Umbilical cord (tissue), 2 donors: Measurements from ENCODE around the gene LKAAEAR1. TPM values are rescaled to one million over a fixed set of nuclear protein-coding genes. Genes with fewer than 3 reads are reported as not detected.

Source experiments
- DNase-seq: peaks from one replicate; pipeline ENCODE4 v3.0.0-alpha.2; 2015; ENCODE audit warnings: low spot score
- total RNA-seq: library from RNA; depleted of rRNA; stranded (reverse); fragments of >200 nt; gene quantifications from one replicate; pipeline ENCODE4 v1.2.3, GENCODE V29; 2014; ENCODE audit warnings: low replicate concordance; ENCODE audit not compliant: insufficient read depth

LKAAEAR1 gene
- total RNA-seq, 1 donor from 2014 or later: 3.4 TPM

- DNase-seq: no peak
Observed at GRCh38 chr20:64051561-64052325, 32.5 kb downstream of the LKAAEAR1 start.

GRCh38 chr20:64051033-64051452 lies 33.2 kb downstream of the LKAAEAR1 start:
- DNase-seq: no peak

GRCh38 chr20:64050261-64051032 lies 33.8 kb downstream of the LKAAEAR1 start:
- no peak for DNase-seq

- DNase-seq: no peak
Observed at GRCh38 chr20:64049878-64050260, 34.3 kb downstream of the LKAAEAR1 start.

GRCh38 chr20:64049060-64049877 lies 34.9 kb downstream of the LKAAEAR1 start, which contains the start of gene SOX18:
Gene SOX18 (minus strand): TSS chr20:64049639. CDS start chr20:64049516, 123 bp downstream.
- no peak for DNase-seq

GRCh38 chr20:64048402-64049044 lies 35.7 kb downstream of the LKAAEAR1 start:
- no peak for DNase-seq

- no peak for DNase-seq
Observed at GRCh38 chr20:64047968-64048401, 36.2 kb downstream of the LKAAEAR1 start.

GRCh38 chr20:64047046-64047389 lies 37.2 kb downstream of the LKAAEAR1 start:
- DNase-seq: no peak

GRCh38 chr20:64045346-64046011 lies 38.7 kb downstream of the LKAAEAR1 start:
- DNase-seq: no peak

GRCh38 chr20:64044484-64045247 lies 39.5 kb downstream of the LKAAEAR1 start:
- peak; percentile 79 for DNase-seq

GRCh38 chr20:64043768-64044167 lies 40.4 kb downstream of the LKAAEAR1 start:
- no peak for DNase-seq

- DNase-seq: no peak
Observed at GRCh38 chr20:64042054-64042781, 42.0 kb downstream of the LKAAEAR1 start.

GRCh38 chr20:64041781-64042053 lies 42.5 kb downstream of the LKAAEAR1 start:
- DNase-seq: no peak

- no peak for DNase-seq
Observed at GRCh38 chr20:64041040-64041780, 43.0 kb downstream of the LKAAEAR1 start.

- no peak for DNase-seq
Observed at GRCh38 chr20:64040231-64041039, 43.8 kb downstream of the LKAAEAR1 start.

- no peak for DNase-seq
Observed at GRCh38 chr20:64039293-64040160, 44.7 kb downstream of the LKAAEAR1 start.
